NCI-H69 (cell line): Measurements from ENCODE around the gene H2AZ2.

Experiments used
- DNase-seq: peaks from one replicate; lab custom pipeline; 2025; lab: John Stamatoyannopoulos, UW

H2AZ2 gene

GRCh38 chr7:44784364-44784763, 63.5 kb downstream of the H2AZ2 start:
- no peak for DNase-seq

- DNase-seq, result no peak
These were observed 64.5 kb downstream of the H2AZ2 start for GRCh38 chr7:44783407-44783806.

- DNase-seq, result no peak
These were observed 65.4 kb downstream of the H2AZ2 start for GRCh38 chr7:44782460-44782859.
